SU-DHL-6 (cell line): ENCODE measurements around the gene MAU2.
A peak's percentile ranks its signal among the peaks of the same experiment; 100 is the strongest.

ENCODE experiments used
- CTCF ChIP-seq: fragments of 200-600 bp; sonication (generic); IDR thresholded peaks from one replicate; pipeline ENCODE4 v1.5.1; 2017; ENCODE audit warnings: antibody characterized with exemption, mild to moderate bottlenecking, low read length, moderate library complexity; ENCODE audit not compliant: insufficient read depth, poor library complexity, severe bottlenecking
- EZH2phosphoT487 ChIP-seq: fragments of 200-600 bp; sonication (generic), shearing (Covaris generic); conservative IDR thresholded peaks from 2 replicates; pipeline ENCODE4 v1.6.1; 2018; ENCODE audit warnings: mild to moderate bottlenecking, antibody characterized with exemption, low read length, moderate library complexity, mixed read lengths

DNA sequence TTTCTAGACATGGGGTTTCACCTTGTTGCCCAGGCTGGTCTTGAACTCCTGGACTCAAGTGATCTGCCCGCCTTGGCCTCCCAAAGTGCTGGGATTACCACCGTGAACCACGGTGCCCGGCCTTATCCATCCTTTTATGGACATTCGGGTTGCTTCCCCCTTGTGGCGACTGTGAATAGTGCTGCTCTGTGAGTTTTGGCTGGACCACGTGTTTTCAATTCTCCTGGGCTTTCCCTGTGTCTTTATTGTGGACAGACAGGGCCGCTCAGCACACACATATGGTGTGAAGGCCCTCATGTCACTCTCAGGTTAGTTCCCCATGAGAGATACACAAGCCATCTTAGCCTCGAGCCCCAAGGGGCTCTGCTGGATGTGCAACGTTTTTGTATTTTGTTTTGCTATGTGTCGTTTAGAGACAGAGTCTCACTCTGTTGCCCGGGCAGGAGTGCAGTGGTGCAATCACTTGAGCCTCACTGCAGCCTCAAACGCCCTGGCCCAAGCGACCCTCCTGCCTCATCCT lies 40.5 kb downstream of the MAU2 start:
- peak; percentile 55 for TF ChIP-seq CTCF
- no peak for TF ChIP-seq EZH2phosphoT487
